WERI-Rb-1 (cell line): ENCODE measurements around the gene FAM114A2.

Experiments used
- DNase-seq: peaks from one replicate; pipeline ENCODE4 v3.0.0-alpha.2; 2020
- H3K27ac ChIP-seq: fragments of 250-450 bp; sonication (Bioruptor Pico); 2 replicates; pipeline ENCODE4 v1.5.1; 2020; ENCODE audit warnings: mild to moderate bottlenecking, moderate library complexity
- H3K27me3 ChIP-seq: fragments of 250-450 bp; sonication (Bioruptor Pico); 2 replicates; pipeline ENCODE4 v1.5.1; 2021; ENCODE audit warnings: mild to moderate bottlenecking, low read depth, moderate library complexity; ENCODE audit not compliant: insufficient read depth, severe bottlenecking
- H3K36me3 ChIP-seq: fragments of 250-450 bp; sonication (Bioruptor Pico); 2 replicates; pipeline ENCODE4 v1.5.1; 2020; ENCODE audit warnings: mild to moderate bottlenecking, moderate library complexity
- H3K4me3 ChIP-seq: 2 replicates; pipeline ENCODE4 v1.5.1; 2011; ENCODE audit warnings: low read depth, mild to moderate bottlenecking, control low read depth, low read length
- H3K9me3 ChIP-seq: fragments of 250-450 bp; sonication (Bioruptor Pico); 2 replicates; pipeline ENCODE4 v1.5.1; 2021; ENCODE audit warnings: mild to moderate bottlenecking, moderate library complexity; ENCODE audit not compliant: severe bottlenecking
- TF ChIP-seq, protein P1 (sequence below): IDR thresholded peaks from 2 replicates; pipeline ENCODE4 v1.5.1; 2011; ENCODE audit warnings: low read depth, mild to moderate bottlenecking, control low read depth, inconsistent platforms, low read length

Gene FAM114A2

GRCh38 chr5:154010660-154011059 is 28.1 kb downstream of the FAM114A2 start:
- no peak for DNase-seq
- Histone ChIP-seq H3K9me3 (no peaks in the 10 kb centered on the region), H3K27me3 (no peaks in the 10 kb centered on the region), H3K4me3 (no peak overlapping the region), H3K36me3 (peaks cover 7% of the 10 kb centered on the region), H3K27ac (no peak overlapping the region)
- TF ChIP-seq, protein P1, sequence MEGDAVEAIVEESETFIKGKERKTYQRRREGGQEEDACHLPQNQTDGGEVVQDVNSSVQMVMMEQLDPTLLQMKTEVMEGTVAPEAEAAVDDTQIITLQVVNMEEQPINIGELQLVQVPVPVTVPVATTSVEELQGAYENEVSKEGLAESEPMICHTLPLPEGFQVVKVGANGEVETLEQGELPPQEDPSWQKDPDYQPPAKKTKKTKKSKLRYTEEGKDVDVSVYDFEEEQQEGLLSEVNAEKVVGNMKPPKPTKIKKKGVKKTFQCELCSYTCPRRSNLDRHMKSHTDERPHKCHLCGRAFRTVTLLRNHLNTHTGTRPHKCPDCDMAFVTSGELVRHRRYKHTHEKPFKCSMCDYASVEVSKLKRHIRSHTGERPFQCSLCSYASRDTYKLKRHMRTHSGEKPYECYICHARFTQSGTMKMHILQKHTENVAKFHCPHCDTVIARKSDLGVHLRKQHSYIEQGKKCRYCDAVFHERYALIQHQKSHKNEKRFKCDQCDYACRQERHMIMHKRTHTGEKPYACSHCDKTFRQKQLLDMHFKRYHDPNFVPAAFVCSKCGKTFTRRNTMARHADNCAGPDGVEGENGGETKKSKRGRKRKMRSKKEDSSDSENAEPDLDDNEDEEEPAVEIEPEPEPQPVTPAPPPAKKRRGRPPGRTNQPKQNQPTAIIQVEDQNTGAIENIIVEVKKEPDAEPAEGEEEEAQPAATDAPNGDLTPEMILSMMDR: no peak

GRCh38 chr5:154005648-154006047 is 33.1 kb downstream of the FAM114A2 start:
- H3K4me3 ChIP-seq: no peak overlapping the region
- no peaks in the 10 kb centered on the region for H3K27me3 ChIP-seq
- no peaks in the 10 kb centered on the region for H3K36me3 ChIP-seq
- H3K9me3 ChIP-seq: no peaks in the 10 kb centered on the region
- DNase-seq: no peak
- H3K27ac ChIP-seq: no peak overlapping the region
- TF ChIP-seq, protein P1: no peak

- Histone ChIP-seq H3K36me3 (no peaks in the 10 kb centered on the region), H3K4me3 (no peak overlapping the region), H3K9me3 (peaks cover 6% of the 10 kb centered on the region), H3K27ac (no peak overlapping the region), H3K27me3 (no peaks in the 10 kb centered on the region)
- no peak for DNase-seq
- TF ChIP-seq, protein P1: no peak
These were observed 36.1 kb downstream of the FAM114A2 start for GRCh38 chr5:154002511-154003020.

GRCh38 chr5:154002093-154002492 is 36.6 kb downstream of the FAM114A2 start:
- Histone ChIP-seq H3K4me3 (no peak overlapping the region), H3K27me3 (no peaks in the 10 kb centered on the region), H3K9me3 (peaks cover 6% of the 10 kb centered on the region), H3K27ac (no peak overlapping the region), H3K36me3 (peaks cover 4% of the 10 kb centered on the region; the same call in 1 of the 2 replicates)
- TF ChIP-seq, protein P1: no peak
- DNase-seq: no peak

DNA sequence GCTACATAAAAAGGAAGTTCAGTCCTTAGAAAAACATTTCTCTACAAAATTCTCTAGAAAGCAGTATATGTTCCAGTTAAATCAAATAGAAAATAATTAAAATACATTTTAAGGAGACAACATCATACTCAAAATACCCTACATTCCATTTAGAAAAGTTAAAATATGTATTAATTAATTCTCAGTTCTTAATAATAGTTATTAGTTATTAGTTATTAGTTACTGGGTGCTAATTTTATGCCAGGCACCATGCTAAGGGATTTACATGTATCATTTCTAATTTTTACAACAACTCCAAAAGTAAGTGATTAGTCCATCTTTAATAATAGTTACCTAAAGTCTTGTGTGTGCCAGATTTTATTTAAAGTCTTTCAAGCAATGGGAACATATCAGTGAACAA is 38.0 kb downstream of the FAM114A2 start:
- peaks cover 5% of the 10 kb centered on the region; the same call in 1 of the 2 replicates for H3K36me3 ChIP-seq
- no peak overlapping the region for H3K27ac ChIP-seq
- TF ChIP-seq, protein P1: no peak
- H3K4me3 ChIP-seq: no peak overlapping the region
- no peaks in the 10 kb centered on the region for H3K27me3 ChIP-seq
- peaks cover 6% of the 10 kb centered on the region for H3K9me3 ChIP-seq
- no peak for DNase-seq

GRCh38 chr5:153999995-154000394 is 38.7 kb downstream of the FAM114A2 start:
- Histone ChIP-seq H3K27ac (no peak overlapping the region), H3K27me3 (no peaks in the 10 kb centered on the region), H3K4me3 (no peak overlapping the region), H3K36me3 (peaks cover 5% of the 10 kb centered on the region; the same call in 1 of the 2 replicates), H3K9me3 (peaks cover 6% of the 10 kb centered on the region)
- no peak for DNase-seq
- TF ChIP-seq, protein P1: no peak
